Prostate gland (tissue), 2 donors: ENCODE data around the gene ARHGAP26.

ENCODE experiments used
- CTCF ChIP-seq, 4 experiments: fragments of 200-600 bp in 2 of 4; fragments of 450-650 bp in 2 of 4; sonication (generic) in 2 of 4; IDR thresholded peaks; 1 replicate in 3 of 4; 2 replicates in 1 of 4; pipeline ENCODE4 v1.5.1; 2016 to 2019; ENCODE audit warnings: antibody characterized with exemption in 4 of 4, mild to moderate bottlenecking in 2 of 4, moderate library complexity in 2 of 4
- POLR2AphosphoS5 ChIP-seq: sonication (generic); formaldehyde crosslinking; IDR thresholded peaks from one replicate; pipeline ENCODE4 v1.6.1; 2017; ENCODE audit warnings: antibody characterized with exemption

GRCh38 chr5:142748568-142749249 lies 21.5 kb upstream of the ARHGAP26 start:
- TF ChIP-seq CTCF (IDR thresholded peaks at IDR 0.05) (peak in 3 of 4 experiments; percentile 45 to 64 (median 55)), POLR2AphosphoS5 (peak; percentile 5)
